CD4-positive, alpha-beta T cell treated with Interleukin-21 for 1 hour (primary cell): Measurements from ENCODE around the gene TPM4.
"Not testable (repeated sequence)": the region's sequence is repeated elsewhere in the genome, so short reads cannot be mapped to it uniquely, and the experiment has no call there.

Source experiments
- DNase-seq: peaks from one replicate; pipeline ENCODE4 v3.0.0-alpha.2; 2020

Gene TPM4

DNA sequence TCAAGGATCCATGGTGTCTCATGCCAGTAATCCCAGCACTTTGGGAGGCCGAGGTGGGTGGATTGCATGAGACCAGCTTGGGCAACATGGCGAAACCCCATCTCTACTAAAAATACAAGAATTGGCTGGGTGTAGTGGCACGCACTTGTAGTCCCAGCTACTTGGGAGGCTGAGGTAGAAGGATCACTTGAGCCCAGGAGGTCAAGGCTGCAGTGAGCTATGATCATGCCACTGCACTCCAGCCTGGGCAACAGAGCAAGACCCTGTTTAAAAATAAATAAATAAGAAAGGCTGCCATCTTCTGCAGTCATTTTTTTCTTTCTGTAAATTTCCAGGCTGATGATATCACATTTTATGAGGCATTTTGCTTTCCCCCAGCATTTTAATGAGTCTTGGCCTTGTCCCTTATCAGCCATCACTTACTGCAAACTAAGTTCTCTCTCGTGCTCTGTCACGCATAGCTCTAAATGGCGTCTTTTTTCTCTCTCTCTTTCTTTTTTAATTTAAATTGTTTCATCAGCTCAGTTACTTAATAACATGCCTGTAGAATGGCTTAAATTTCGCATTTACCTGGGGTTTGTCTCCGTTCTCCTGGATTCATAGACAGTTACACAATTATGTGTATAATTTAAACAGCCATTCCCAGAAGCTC, 23.1 kb downstream of the TPM4 start:
- DNase-seq, result not testable (repeated sequence)

DNA sequence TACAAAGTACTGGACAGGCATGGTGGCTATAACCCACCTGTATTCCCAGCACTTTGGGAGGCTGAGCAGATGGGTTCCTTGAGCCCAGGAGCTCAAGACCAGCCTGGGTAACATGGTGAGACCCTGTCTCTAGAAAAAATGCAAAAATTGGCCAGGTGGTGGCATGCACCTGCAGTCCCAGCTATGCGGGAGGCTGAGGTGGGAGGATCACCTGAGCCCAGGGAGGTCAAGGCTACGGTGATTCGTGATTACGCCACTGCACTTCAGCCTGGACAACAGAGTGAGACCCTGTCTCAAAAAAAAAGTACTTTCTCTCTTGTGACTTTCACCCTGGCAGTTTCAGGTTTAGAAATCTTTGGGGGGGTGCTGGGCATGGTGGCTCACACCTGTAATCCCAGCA, 24.2 kb downstream of the TPM4 start:
- DNase-seq, result no peak

DNA sequence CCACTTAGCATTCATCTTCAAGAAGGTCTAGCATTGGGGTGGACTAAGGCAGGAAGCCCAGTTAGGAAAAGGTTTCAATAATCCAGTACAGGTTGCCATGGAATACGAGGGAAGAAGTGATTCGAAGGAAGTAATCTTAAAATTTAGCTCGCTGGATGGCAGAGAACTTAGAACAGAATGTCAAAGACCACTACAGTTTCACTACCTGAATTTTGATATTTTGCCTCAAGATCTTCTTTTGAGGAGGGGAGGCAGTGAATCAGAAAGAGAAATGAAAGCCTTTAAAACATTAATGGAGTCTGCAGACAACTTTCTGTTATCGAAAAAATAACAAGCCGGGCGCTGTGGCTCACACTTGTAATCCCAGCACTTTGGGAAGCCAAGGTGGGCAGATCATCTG, 28.4 kb downstream of the TPM4 start:
- no peak for DNase-seq

DNA sequence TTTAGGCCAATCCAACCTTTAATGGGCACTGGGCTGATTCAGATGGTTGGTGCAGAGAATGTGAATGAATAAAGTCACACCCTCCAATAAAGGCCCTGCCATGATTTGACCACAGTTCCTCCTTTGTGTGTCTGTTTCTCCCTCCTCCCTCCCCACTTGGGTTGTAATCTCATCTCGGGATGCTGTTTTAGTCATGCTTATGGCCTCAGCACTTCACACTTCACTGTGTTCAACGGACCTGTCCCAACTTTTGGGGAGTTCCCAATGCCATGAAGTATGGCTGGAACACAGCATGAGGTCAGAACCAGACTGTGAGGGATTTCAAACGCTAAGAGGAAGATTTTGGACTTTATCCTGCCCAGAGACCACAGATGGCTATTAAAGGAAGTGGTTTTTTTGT, 29.8 kb downstream of the TPM4 start:
- DNase-seq, result no peak

DNA sequence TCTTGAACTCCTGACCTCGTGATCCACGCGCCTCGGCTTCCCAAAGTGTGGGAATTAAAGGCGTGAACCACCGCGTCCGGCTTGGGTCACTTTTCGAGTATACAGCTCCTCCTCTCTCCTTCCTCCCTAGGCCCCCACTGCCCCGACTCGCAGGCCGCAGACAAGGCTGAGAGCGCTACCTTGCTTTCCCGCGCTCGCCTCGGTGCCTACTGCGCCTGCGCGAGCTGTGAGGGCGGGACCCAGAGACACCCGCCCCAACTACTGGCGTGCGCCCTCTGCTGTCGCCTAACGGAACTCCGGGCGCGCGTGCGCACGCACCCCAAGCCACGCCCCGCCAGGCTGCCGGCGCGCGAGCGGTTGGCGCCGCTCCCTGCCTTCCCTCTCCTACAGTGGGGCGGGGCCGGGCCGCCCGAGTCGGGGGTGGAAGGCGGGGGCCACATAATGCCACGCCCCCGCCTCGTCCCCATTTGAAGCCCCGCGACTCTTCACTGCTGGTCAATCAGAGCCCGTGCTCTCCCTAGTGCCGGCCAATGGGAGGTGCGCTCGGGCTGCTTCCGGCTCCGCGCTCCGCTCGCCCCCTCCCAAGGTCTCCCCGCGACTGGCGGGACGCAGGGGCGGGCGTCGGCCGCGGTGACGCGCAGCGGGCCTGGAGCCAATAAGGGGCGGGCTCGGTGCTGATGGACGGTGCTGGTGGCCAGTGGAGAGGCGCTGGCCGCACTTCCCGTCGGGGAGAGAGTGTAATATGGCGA, 35.0 kb downstream of the TPM4 start, which contains the start of gene RAB8A:
RAB8A (plus strand) TSS at position 730 of the 749 bp plus-strand sequence; CDS start at position 743, 13 bp downstream.
- DNase-seq, result peak; percentile 99

DNA sequence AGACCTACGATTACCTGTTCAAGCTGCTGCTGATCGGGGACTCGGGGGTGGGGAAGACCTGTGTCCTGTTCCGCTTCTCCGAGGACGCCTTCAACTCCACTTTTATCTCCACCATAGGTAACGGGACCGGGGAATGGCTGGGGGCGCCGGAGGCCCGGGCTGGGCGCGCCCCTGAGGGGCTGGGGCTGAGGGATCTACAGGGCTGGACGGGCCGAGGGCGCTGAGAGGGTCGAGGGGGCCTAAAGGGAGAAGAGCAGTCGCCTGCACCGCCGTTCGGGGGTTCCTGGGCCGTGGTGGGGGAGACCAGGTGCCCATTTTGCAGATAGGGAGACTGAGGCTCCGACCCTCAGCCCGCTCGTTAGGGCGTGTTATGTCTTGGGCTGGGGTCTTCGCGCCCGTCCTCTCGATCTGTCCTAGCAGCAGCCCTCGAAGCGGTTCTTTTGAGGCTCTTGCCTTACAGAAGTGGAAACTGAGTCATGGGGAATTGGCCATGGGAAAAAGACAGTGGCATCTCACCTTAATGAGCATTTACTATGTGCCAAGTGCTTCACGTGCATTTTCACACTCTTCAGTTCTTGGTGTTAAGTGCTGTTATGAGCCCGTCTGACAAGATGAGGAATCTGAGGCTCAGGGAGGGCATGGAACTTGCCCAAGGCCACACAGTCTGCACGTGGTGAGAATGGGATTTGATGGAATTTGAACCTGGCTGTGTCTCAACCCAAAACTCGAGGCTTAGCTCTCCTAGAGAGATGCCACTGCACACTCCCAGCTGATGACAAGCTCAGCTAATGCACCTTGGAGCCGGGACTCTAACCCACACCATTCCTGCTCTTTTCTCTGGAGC, 35.8 kb downstream of the TPM4 start:
- DNase-seq, result no peak

DNA sequence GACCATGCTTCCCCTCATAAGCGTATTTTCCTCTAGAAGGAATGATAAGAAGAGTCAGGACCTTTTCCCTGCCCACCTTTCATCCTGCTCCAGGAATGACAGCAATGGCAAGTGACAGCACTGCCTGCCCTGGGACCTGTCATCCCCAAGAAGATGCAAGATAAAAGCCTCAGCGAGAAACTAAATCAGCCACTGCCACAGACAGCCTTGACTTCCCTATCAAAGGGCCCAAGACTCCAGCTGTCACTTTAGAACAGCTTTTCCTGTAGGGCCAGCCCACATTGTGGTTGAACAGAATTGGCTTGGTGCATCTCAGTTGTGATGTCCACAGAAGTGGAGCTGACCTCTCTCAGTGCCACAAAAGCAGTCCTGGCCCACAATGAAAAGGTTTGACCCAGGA, 36.5 kb downstream of the TPM4 start:
- DNase-seq, result no peak

DNA sequence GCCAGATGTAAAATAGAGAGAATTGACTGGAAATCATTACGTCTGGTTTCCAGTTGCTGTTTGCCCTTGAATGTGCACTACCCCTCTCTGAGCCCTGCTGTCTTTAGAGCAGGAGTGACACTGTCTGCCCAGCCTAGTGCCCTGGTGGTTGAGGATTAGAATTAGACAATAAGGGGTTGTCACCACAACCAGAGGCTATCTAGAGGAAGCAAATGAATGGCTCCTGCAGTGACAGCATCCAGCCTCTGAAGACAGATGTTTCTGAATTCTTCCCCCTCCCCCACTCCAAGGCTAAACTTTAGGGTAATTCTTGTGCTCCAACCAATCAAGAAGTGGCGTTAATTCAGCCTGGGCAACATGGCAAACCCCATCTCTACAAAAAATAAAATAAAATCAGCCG, 37.4 kb downstream of the TPM4 start:
- no peak for DNase-seq

DNA sequence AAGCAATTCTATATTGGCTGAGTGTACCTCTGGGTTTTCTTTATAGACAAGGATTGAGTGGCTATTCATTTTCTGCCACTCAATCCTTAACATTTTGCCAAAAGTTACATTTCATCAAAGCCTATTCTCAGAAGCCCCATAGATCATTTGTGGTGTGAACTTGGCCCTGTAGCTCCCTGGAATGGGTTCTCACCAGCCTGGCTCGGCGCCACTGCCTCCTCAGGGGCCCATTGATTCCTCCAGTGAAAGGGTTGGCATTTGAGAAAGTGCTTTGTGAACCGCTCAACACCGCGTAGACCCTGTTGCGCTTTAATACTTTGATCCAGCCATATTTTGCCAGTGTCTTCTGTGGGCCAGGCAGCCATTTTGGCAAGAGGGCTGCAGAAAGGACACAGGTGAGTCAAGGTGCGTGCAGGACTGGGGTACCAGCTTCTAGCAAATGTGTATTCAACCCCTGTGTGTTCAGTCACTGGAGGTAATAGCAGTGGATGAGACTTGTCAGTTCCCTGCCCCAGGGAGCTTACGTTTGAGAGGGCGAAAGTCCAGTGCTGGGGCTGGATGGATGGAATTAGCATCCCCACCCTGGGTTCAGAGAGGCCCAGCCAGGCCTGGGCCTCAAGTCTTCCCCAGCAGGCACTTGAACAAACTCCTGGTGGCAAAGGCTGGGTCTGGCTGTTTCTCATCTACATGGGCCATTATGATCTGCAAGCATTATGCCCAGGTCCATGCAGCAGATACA, 39.2 kb downstream of the TPM4 start:
- no peak for DNase-seq

DNA sequence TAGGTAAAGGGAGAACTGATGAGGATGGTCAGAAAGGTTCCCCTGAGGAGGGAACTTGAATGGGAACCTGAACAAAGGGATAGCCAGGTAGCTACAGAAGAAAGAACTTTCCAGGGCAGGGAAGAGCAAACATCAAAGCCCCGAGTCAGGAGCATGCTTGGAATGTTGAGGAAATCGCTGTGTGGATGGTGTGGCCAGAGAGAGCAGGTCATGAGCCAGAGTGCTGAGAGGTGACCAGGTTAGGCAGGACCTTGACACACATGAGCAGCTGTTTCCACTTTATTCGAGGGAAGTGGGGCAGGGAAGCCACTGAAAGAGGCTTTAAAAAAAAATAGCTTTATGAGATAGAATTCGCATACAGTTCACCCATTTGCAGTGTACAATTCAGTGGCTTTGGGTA, 39.8 kb downstream of the TPM4 start:
- DNase-seq, result no peak

DNA sequence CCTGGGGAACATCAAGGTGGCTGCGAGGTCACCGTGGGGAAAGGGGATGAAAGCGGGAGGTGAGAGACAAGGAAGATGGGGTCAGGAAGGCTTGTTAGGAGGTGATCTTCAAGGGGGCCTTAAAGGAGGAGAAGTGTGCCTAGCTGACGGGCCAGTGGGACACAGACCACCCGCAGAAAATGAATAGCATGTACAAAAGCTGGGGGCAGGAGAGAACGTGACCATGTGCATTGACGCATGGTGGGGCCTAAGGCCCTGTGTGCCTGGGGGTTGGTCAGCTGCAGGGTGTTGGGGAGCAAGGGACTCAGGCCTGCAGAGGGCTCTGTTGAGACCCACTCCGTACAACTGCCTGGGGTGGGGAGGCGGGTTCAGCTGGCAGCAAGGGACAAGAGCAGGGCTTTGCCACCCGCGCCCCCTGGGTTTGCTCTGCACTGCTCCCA, 41.3 kb downstream of the TPM4 start:
- DNase-seq, result no peak

DNA sequence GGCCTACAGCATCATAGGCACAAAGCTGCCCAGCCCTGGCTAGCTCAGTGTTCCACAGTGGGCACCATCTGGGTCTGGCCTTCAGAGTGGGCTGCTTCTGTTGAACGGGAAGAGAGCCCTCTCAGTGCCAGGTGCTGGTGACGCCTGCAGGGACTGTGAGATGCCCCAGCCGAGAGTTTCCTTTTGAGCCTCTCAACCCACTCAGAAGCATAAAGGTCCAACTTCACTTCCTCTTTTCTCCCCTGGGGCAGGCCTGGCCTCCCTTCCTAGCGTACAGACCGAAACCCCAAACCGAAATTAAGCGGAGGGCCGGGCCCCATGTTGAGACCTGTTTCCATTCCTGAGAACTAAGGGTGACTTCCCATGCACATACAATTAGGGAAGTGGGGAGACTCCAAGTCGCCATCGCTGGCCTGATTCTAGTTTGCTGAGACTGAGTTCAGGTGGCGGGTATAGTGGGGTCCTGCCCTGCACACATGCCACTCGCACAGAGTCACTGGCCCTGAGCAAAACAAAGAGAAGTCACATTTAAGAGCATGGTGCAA, 42.3 kb downstream of the TPM4 start:
- peak; percentile 50 for DNase-seq

DNA sequence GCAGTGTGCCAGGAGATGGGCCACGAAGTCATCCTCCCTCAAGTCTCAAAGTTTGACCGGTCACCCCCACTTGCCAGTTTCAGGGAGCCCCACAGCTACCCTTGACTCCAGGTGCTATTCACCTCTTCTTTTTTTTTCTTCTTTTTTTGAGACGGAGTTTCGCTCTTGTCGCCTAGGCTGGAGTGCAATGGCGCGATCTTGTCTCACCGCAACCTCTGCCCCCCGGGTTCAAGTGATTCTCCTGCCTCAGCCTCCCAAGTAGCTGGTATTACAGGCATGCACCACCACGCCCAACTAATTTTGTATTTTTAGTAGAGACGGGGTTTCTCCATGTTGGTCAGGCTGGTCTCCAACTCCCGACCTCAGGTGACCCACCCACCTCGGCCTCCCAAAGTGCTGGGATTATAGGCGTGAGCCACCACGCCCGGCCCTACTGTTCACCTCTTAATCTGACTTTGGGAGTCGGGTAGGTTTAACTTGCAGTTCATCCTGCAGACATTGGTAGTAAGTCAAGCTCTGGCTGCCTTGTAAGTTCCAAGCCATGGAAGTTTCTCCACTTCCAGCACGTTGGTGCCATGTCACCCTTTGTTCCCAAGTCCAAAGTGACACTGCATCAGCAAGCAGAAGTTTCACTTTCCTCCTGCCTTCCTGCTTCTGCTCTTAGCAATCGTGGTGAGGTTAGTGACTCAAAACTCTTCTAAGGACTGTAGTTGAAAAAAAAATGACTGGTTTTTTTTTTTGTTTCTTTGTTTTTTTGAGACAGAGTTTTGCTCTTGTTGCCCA, 43.0 kb downstream of the TPM4 start:
- DNase-seq, result peak; percentile 61

DNA sequence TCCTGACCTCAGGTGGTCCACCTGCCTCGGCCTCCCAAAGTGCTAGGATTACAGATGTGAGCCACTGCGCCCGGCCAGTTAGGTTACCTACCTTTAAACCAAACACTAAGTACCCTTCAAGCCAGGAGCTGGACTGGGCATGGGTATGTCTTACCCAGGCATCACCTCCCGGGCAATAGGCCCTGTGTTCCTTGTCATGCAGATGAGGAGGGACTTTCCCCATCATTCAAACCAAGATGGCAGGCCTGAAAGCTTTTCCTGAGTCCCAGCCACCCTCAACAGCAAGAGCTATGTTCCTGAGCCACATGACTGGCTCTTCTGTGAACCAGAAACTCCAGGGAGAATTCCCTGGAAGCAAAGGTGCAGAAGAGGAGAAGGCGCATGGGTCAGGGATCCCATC, 44.8 kb downstream of the TPM4 start:
- no peak for DNase-seq

DNA sequence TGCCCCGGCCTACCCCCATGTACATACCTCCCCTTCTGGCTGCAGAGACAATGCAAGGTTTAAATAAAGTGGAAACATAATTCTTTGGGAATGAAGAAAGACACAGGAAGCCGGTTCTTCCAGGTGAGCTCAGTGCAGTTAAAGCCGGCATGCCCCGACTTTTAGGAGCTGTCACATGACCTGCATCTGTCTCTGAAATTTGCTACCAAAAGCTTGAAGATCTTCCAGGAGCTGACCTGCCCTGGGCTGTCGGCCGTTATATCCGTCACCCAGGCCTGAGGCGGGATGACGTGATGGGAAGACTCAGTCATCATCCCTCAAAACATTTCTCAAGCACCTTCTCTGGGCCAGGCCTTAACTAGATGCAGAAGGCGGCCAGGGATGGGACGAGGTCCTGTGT, 45.7 kb downstream of the TPM4 start:
- DNase-seq, result no peak

DNA sequence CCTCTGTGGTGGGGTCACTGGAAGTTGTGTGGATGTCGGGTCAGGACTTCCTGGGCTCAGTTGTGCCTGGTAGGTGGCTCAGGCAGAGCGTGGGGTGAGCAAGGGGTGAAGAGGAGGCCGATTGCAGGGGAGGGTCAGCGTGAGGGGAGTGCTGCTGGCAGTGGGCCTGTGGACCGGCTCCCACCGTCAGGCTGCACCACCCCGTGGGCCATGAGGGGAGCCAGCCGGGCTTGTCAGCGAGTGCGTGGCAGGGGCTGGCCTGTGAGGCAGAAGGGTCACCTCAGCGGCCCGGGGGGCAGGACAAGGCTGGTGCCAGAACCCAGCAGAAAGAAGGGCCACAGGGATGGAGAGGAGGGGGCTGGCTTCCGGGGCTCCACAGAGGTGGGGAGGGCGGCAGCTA, 48.7 kb downstream of the TPM4 start:
- no peak for DNase-seq

DNA sequence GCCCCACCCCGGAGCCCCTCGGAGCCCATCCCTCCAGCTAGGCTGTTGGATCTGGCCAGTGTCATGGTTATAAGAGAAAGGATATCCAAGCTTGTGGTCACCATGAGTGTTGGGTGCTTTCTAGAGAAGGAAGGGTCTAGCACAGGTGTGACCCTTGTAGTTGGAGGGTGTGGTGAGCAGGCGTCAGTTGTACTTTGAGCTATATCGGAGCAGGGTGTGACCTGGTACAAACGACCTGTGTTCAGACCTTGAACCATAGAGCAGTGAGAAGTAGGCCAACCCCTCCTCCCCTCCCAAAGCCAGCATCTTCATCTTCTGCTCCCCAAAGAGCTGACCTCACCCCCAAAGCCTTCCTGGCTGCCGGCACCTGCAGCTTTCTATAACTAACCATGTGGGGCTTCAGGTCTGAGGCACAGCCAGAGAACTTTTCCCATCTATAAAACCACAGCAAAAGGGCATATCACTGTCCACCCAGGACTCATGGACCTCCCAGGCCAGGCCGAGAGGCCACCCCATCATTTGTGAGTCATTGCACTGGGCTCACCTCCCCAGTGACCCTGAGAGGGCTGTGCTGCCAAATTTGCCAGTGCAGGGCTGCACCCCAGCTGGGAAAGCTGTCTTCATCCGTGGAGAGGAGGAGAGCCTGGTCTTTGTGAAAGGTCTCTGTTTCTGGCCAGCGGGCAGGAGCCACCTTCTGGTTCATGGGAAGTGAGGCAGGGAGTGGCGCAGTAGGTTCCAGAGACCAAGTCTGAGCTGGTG, 49.6 kb downstream of the TPM4 start:
- DNase-seq, result no peak

DNA sequence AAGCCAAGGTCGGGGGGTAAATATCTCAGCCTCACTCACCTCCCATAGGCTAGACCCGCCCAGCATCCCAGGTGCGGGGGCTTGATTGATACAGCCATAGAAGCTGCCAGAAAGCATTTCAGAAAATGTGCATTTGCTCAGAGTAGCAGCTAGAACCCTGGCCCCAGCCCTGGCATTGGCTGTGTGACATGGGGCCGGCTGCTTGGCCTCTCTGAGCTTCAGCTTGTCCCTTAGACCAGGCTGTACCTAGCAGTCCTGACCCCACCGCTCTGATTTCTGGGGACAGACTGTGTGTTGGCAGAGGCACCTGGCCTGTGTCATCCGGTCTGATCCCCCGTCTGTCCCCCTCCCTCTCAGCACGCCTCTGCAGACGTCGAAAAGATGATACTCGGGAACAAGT, 50.8 kb downstream of the TPM4 start:
- DNase-seq, result no peak

DNA sequence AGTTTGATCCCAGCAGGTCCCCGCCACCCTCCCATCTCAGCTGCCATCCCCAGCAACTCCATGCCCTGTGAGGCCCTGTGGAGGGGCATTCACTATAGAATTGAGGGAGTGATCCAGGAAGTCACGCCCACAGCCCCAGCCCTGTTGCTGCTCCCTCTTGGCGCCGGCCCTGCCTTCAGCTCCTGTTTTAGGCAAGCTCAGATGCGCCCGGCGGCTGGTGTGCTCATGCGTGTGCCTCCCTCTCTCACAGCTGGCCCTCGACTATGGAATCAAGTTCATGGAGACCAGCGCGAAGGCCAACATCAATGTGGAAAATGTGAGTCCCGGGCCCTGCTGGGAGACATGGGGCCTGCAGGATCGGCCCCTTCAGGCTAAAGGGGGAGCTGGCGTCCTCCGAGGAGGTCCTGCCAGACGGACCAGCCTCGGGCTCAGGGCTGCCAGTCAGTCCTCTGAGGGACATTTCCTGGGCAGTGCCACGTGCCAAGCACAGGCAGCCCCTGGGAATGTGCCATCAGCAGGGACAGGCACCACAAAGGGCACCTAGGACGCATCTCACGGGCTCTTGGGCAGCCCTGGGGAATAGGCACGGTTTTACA, 51.6 kb downstream of the TPM4 start:
- no peak for DNase-seq

DNA sequence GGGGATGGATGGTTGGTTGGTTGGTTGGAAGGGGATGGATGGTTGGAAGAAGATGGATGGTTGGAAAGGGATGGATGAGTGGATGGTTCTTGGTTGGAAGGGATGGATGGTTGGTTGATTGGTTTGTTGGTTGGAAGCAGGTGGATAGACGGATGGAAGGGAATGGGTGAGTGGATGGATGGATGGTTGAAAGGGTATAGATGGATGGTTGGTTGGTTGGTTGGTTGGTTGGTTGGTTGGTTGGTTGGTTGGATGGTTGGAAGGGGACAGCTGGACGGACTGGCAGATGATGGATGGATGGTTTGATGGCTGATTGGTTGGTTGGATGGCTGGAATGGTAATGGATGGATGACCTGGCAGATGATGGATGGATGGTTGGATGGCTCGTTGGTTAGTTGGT, 55.4 kb downstream of the TPM4 start:
- no peak for DNase-seq

DNA sequence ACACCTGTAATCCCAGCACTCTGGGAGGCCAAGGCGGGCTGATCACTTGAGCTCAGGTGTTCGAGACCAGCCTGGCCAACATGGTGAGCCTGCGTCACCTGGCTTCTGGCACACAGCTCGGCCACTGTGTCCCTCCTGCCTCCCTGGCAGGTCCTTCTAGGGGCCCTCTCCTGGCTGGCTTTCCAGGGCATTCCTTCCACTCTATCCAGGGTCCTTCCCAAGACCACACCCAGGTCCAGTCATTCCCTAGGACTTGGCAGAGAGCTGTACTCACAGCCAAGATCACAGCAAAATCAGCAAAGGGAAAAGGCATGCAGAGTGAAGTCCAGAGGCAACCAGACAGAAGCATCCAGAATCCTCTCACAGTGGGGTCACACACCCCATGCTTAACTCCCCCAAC, 57.5 kb downstream of the TPM4 start:
- DNase-seq, result no peak
